Epithelial cell of esophagus (primary cell): ENCODE data around the gene THADA.

Experiments
- DNase-seq: peaks from one replicate; pipeline ENCODE4 v3.0.0; 2010; ENCODE audit warnings: low read depth
- H3K4me3 ChIP-seq: 2 replicates; pipeline ENCODE4 v1.5.1; 2011; ENCODE audit warnings: mild to moderate bottlenecking, low read length, control low read depth
- TF ChIP-seq, protein P1 (sequence below): IDR thresholded peaks from 2 replicates; pipeline ENCODE4 v1.5.1; 2011; ENCODE audit warnings: low read depth, mild to moderate bottlenecking, low read length, control low read depth, inconsistent platforms; ENCODE audit not compliant: insufficient read depth; ENCODE audit errors: missing control alignments

Gene THADA

DNA sequence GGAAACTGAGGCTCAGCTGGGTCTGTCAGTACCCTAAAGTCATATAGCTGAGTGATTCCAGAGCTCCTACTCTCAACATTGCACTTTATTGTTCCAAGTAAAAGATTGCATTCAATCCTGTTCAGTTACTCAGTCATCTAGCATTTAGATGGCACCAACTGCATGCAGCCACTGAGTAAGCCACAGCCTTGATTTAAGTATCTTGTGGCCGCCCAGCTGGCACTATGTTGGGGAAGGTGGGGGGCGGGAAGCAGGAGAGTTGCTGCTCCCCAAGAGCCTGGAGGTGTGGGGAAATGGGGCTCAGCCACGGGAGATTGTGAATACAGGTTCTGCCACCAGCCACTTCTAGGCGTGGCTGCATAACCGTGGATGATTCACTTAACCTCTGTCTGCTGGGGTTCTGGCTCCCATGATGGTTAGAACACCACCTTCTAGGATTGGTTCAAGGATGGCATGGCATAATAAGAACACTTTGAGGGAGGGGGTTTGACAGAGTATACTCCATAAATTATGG lies 386.6 kb downstream of the THADA start:
- no peak overlapping the region for H3K4me3 ChIP-seq
- peak; percentile 69 for DNase-seq
- TF ChIP-seq, protein P1, sequence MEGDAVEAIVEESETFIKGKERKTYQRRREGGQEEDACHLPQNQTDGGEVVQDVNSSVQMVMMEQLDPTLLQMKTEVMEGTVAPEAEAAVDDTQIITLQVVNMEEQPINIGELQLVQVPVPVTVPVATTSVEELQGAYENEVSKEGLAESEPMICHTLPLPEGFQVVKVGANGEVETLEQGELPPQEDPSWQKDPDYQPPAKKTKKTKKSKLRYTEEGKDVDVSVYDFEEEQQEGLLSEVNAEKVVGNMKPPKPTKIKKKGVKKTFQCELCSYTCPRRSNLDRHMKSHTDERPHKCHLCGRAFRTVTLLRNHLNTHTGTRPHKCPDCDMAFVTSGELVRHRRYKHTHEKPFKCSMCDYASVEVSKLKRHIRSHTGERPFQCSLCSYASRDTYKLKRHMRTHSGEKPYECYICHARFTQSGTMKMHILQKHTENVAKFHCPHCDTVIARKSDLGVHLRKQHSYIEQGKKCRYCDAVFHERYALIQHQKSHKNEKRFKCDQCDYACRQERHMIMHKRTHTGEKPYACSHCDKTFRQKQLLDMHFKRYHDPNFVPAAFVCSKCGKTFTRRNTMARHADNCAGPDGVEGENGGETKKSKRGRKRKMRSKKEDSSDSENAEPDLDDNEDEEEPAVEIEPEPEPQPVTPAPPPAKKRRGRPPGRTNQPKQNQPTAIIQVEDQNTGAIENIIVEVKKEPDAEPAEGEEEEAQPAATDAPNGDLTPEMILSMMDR: no peak

DNA sequence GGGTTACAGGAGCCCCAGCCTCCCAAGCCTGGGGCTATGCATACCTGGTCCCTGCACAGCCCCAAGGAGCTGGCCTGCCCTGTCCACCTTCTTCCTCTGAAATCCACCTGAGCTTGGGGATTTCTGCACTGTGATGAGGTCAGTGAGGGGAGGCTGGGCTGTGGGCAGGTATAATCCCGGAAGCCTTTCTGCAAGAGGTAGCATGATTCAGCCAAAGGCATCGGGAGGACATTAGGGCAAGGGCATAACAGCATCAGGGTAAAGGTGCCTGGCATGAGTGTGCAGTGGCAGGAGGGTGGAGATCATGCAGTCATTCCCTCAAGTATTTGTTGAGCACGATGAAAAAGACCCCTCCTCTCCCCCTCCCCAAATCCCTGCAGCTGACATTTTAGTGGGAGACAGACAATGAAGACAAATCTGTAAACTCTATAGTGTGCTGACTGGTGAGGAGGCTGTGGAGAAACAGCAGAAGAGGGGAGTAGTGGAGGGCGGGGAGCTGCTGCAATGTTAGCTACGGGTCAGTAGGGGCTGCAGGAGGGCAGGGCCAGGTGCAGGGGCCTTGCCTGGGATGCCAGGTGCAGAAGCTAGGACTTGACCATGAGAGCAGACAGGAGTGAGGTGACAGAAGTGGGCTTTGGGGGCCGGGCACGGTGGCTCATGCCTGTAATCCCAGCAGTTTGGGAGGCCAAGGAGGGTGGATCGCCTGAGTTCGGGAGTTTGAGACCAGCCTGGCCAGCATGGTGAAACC lies 388.1 kb downstream of the THADA start:
- peak; percentile 69 for DNase-seq
- no peak overlapping the region for H3K4me3 ChIP-seq
- TF ChIP-seq, protein P1: no peak

DNA sequence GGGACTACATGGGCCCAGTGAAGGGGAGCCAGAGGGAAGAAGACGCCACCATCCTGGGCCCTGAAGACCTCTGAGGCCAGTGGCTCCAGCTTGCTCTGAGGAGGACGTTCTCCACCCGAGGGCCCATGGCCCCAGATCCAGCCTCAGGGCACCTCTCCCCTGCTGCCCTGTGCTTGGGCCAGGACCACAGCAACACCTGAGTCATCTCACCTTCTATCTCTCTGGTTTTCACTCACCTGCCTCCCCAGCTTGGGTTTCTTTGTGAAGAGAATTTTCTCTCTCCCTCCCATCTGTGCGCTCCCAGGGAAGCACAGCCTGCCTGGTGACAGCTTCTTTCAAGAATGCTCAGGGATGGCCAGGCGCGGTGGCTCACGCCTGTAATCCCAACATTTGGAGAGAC lies 389.2 kb downstream of the THADA start:
- no peak overlapping the region for H3K4me3 ChIP-seq
- no peak for DNase-seq
- TF ChIP-seq, protein P1: no peak

DNA sequence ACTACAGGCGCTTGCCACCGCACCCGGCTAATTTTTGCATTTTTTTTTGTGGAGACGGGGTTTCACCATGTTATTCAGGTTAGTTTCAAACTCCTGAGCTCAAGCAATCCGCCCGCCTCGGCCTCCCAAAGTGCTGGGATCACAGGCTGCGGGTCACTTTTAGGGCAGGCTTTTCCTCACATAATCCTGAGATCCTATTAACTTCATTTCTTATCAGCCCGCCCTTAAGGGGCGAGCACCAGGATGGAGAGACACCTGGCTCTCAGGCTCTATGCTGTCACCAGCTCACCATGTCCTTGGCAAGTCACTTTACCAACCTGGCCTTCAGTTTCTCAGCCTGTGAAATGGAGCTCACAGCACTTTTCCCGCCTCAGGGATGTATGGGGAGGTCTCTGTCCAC lies 392.5 kb downstream of the THADA start:
- H3K4me3 ChIP-seq: no peak overlapping the region
- TF ChIP-seq, protein P1: no peak
- DNase-seq: no peak

DNA sequence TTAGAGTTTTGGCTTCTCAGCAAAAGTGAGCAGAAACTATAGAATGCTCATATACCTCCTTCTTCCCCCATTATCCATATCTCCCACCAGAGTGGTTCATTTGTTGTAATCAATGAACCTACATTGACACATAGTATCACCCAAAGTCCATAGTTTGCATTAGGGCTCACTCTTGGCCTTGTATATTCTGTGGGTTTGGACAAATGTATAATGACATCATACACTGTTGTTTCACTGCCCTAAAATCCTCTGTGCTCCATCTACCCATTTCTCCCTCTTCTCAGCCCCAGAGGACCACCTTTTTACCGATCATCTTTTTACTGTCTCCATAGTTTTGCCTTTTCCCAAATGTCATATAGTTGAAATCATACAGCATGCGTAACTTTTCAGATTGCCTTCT lies 393.5 kb downstream of the THADA start:
- TF ChIP-seq, protein P1: no peak
- no peak for DNase-seq
- H3K4me3 ChIP-seq: no peak overlapping the region

DNA sequence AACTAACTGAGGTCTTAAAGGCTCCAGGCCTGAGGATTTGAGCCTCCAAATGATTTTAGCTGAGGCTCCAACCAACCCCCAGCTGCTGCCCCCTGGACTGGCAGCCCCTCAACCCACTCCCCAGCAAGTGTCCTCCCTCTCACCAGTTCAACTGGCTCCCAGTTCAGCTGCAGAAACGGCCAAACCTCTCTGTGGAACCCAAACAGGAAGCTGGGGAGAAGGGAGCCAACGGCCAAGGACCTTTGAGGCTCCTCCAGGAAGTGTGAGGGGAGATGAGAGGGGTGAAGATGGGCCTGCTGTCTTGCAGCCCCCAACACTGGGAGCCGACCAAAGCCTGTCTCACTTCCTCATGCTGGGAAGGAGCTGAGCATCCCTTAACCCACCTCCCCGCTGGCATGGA lies 394.3 kb downstream of the THADA start:
- DNase-seq: no peak
- TF ChIP-seq, protein P1: no peak
- H3K4me3 ChIP-seq: no peak overlapping the region

DNA sequence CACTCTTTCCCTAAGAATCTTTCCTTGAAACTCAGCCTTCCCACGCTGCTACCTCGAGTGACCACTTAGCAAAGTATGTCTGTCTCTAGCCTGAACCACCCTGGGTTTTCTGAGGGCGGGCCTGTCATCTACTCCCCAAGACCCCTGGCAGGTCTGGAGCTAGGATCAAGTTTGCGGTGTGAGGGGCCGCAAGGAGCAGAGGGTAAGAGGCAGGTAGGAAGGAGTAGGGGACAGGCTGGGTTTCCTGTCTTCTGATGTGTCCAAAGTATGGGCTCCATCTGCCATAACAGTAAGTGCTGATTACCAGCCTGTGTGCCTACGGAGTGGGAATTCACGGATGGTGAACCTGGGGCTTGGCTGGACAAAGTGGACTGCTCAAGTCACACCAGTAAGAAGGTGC lies 394.8 kb downstream of the THADA start:
- TF ChIP-seq, protein P1: no peak
- DNase-seq: no peak
- H3K4me3 ChIP-seq: no peak overlapping the region
